Measurements from ENCODE around the gene VIPR2. TPM values are rescaled to one million over a fixed set of nuclear protein-coding genes. Genes with fewer than 3 reads are reported as not detected.

The VIPR2 gene
- total RNA-seq, 3 donors from 2014 or later = 0.48 to 14.0 (median 4.6) TPM

DNA sequence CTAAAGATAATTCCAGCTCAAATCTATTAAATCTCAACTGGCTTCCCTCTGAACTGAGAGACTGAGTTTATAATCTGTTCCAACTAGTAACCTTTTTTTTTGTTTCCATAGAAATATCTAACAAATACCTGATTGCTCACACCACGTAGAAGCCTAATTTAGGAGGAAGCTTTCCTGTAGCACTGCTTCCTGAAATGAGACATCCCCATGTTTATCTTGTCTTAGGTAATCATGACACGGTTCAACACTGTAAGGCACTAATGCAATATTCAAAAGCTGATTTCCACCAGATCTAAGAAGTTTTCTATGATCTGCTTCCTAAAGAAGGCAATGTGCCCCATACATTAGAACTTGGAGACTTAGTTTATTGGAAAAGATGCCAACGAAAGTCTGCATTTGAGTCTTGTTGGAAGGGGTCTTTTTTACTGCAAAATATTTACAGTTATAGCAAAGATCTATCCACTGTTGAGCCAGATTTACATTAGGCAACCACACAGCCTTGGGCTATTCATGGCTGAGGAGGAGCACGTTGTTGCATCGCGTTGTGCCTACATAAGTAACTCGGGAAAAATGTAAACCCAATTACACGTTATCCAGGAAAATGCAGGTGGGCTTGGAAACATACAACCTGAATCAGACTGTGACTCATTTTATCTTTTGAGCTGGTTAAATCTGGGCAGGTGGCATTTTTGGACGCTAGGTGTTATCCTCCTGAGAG lies 66.3 kb downstream of the VIPR2 start:
- Histone ChIP-seq H3K4me1 (no peaks in the 10 kb centered on the region), H3K36me3 (no peaks in the 10 kb centered on the region), H3K27ac (no peak overlapping the region), H3K4me3 (no peak overlapping the region), H3K27me3 (no peaks in the 10 kb centered on the region), H3K9me3 (no peaks in the 10 kb centered on the region)
- no peak for DNase-seq (ENCODE audit: low spot score in 2 of 2)
- intact Hi-C loops (cut with DNase I; ENCODE audit: low total_unique reads) = no loop called here
- TF ChIP-seq POLR2A (IDR thresholded peaks at IDR 0.05) (no peak), POLR2AphosphoS5 (IDR thresholded peaks at IDR 0.05) (no peak)
- TF ChIP-seq, protein P1, sequence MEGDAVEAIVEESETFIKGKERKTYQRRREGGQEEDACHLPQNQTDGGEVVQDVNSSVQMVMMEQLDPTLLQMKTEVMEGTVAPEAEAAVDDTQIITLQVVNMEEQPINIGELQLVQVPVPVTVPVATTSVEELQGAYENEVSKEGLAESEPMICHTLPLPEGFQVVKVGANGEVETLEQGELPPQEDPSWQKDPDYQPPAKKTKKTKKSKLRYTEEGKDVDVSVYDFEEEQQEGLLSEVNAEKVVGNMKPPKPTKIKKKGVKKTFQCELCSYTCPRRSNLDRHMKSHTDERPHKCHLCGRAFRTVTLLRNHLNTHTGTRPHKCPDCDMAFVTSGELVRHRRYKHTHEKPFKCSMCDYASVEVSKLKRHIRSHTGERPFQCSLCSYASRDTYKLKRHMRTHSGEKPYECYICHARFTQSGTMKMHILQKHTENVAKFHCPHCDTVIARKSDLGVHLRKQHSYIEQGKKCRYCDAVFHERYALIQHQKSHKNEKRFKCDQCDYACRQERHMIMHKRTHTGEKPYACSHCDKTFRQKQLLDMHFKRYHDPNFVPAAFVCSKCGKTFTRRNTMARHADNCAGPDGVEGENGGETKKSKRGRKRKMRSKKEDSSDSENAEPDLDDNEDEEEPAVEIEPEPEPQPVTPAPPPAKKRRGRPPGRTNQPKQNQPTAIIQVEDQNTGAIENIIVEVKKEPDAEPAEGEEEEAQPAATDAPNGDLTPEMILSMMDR (IDR thresholded peaks at IDR 0.05) = no peak

DNA sequence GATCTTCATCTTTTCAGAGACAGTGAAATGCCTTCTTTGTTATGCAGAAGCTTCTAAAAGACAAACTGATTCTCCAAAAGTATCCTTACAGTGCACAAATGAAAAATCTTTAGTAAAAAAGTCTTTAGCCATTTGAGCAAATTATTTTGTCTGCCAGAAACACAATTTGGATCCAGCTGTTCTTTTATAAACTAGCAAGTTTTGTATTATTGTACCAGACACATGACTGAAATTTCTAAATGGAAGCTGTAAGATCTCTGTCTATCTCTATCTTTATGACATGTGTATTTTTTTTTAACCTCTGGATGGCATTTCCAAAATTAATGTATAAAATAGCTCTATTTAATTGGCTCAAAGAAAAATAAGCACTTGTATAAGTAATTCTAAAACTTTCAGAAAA lies 68.3 kb downstream of the VIPR2 start:
- no peaks in the 10 kb centered on the region for H3K9me3 ChIP-seq
- intact Hi-C loops (cut with DNase I; ENCODE audit: low total_unique reads) = no loop called here
- DNase-seq (ENCODE audit: low spot score in 2 of 2) = no peak
- no peak overlapping the region for H3K4me3 ChIP-seq
- H3K4me1 ChIP-seq = no peaks in the 10 kb centered on the region
- TF ChIP-seq POLR2AphosphoS5 (IDR thresholded peaks at IDR 0.05) (no peak), POLR2A (IDR thresholded peaks at IDR 0.05) (no peak)
- TF ChIP-seq, protein P1 (IDR thresholded peaks at IDR 0.05) = no peak
- no peak overlapping the region for H3K27ac ChIP-seq
- H3K27me3 ChIP-seq = no peaks in the 10 kb centered on the region
- no peaks in the 10 kb centered on the region for H3K36me3 ChIP-seq

DNA sequence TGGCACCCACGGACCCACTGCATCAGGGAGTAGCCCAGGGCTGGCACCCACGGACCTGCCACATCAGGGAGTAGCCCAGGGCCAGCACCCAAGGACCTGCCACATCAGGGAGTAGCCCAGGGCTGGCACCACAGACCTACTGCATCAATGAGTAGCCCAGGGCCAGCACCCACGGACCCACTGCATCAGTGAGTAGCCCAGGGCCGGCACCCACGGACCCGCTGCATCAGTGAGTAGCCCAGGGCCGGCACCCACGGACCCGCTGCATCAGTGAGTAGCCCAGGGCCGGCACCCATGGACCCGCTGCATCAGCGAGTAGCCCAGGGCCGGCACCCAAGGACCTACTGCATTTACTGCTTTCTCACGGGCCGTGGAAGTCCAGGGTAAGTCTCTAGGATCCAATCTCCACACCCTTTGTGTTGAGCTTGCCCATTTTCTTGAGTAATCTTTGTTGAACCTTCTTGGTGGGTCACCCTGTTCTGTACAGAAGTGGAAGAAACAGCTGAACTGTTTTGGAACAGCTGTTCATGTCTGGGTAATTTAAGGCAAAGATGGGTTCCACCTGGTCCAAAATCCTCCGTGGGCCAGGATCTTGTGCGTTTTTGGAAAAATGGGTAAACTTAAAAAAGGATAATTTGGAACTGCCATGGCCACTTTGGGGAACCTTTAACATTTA lies 69.0 kb downstream of the VIPR2 start:
- Histone ChIP-seq H3K4me1 (no peaks in the 10 kb centered on the region), H3K36me3 (no peaks in the 10 kb centered on the region), H3K9me3 (no peaks in the 10 kb centered on the region), H3K27ac (no peak overlapping the region), H3K27me3 (no peaks in the 10 kb centered on the region), H3K4me3 (no peak overlapping the region)
- intact Hi-C loops (cut with DNase I; ENCODE audit: low total_unique reads) = no loop called here
- TF ChIP-seq POLR2A (IDR thresholded peaks at IDR 0.05) (no peak), POLR2AphosphoS5 (IDR thresholded peaks at IDR 0.05) (no peak)
- TF ChIP-seq, protein P1 (IDR thresholded peaks at IDR 0.05) = no peak
- DNase-seq (ENCODE audit: low spot score in 2 of 2) = peak; percentile 9 to 34

DNA sequence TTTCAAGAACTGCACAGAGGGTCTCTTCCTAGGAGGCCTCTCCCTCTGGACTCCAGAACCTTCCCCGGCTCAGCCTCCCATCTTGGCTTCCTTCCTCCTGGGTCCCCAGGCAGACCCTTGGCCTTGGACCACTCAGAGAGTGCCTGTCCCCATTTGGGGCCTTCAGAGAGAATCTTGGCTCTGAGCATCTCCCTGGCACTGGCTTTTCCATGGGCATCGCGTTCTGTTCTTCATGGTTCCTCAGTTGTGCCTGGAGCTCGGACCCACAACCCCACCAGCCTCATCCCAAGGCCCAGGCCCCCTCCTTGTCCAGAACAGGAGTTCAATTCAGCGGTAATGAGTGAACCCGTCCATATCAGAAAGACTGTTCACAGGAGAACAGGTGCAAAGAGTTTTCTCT lies 73.4 kb downstream of the VIPR2 start:
- H3K9me3 ChIP-seq = no peaks in the 10 kb centered on the region
- intact Hi-C loops (cut with DNase I; ENCODE audit: low total_unique reads) = no loop called here
- H3K4me1 ChIP-seq = no peaks in the 10 kb centered on the region
- H3K4me3 ChIP-seq = no peak overlapping the region
- no peak for TF ChIP-seq POLR2A (IDR thresholded peaks at IDR 0.05)
- no peak for TF ChIP-seq POLR2AphosphoS5 (IDR thresholded peaks at IDR 0.05)
- TF ChIP-seq, protein P1 (IDR thresholded peaks at IDR 0.05) = no peak
- no peak overlapping the region for H3K27ac ChIP-seq
- no peaks in the 10 kb centered on the region for H3K27me3 ChIP-seq
- DNase-seq (ENCODE audit: low spot score in 2 of 2) = no peak
- H3K36me3 ChIP-seq = no peaks in the 10 kb centered on the region

DNA sequence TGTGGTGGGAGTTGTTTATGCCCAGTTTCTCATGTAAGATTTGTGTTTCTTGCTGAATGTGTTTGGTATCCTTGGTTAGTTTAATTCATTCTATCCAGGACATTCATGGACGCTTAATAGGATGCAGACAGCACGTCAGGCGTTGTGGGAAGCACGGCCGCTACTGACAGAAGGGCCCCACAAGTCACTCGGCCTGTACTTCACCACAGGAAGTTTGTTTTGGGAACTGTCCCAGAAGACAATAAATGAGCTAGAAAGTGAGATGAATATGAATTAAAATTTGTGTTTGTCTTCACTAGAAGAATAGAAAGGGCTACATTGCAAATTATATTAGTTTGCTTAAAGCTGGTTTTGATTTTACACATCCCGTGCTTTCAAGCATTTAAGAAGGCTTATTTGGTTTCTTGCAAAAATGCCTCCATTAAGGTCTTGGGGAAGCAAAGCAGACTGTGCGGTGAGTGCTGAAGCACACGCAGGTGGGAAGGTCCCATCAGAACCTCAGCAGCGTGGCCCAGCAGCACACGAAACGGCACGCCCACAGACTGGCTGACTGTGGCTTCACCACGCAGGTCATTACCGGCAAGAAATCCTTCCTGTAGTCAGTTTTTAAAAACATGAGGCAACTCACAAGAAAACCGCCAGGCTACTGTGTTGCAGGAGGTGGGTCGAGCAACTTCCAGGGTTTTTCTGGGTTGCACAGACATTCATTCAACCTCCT lies 74.1 kb downstream of the VIPR2 start:
- TF ChIP-seq POLR2AphosphoS5 (IDR thresholded peaks at IDR 0.05) = no peak
- no peak for TF ChIP-seq POLR2A (IDR thresholded peaks at IDR 0.05)
- TF ChIP-seq, protein P1 (IDR thresholded peaks at IDR 0.05) = no peak
- no peak overlapping the region for H3K4me3 ChIP-seq
- intact Hi-C loops (cut with DNase I; ENCODE audit: low total_unique reads) = no loop called here
- H3K27ac ChIP-seq = no peak overlapping the region
- H3K4me1 ChIP-seq = no peaks in the 10 kb centered on the region
- no peak for DNase-seq (ENCODE audit: low spot score in 2 of 2)
- H3K36me3 ChIP-seq = no peaks in the 10 kb centered on the region
- H3K27me3 ChIP-seq = no peaks in the 10 kb centered on the region
- no peaks in the 10 kb centered on the region for H3K9me3 ChIP-seq
